Upper lobe of right lung (tissue), 1 donor: ENCODE measurements around the gene TUBE1. TPM values are rescaled to one million over a fixed set of nuclear protein-coding genes. Genes with fewer than 3 reads are reported as not detected.
"Not testable (repeated sequence)": the region's sequence is repeated elsewhere in the genome, so short reads cannot be mapped to it uniquely, and the experiment has no call there.

ENCODE experiments used
- ATAC-seq: fragments of 200-7000 bp; cut with Tn5 transposase; one replicate; pipeline ENCODE4 v1.9.1; 2020; ENCODE audit warnings: mild to moderate bottlenecking, moderate library complexity
- DNase-seq: peaks from one replicate; pipeline ENCODE4 v3.0.0-alpha.2; 2020
- H3K27ac ChIP-seq: fragments of 200-600 bp; one replicate; pipeline ENCODE4 v1.8.0; 2022
- H3K27me3 ChIP-seq: fragments of 200-600 bp; one replicate; pipeline ENCODE4 v1.8.0; 2022; ENCODE audit warnings: mild to moderate bottlenecking
- H3K36me3 ChIP-seq: fragments of 200-600 bp; one replicate; pipeline ENCODE4 v1.8.0; 2022
- H3K4me1 ChIP-seq: fragments of 200-600 bp; one replicate; pipeline ENCODE4 v1.8.0; 2022
- H3K4me3 ChIP-seq: fragments of 200-600 bp; one replicate; pipeline ENCODE4 v1.8.0; 2022; ENCODE audit warnings: mild to moderate bottlenecking
- H3K9me3 ChIP-seq: fragments of 200-600 bp; one replicate; pipeline ENCODE4 v1.8.0; 2022
- intact Hi-C: fragments of 100-400 bp; cut with DNase I; formaldehyde crosslinking; loops from one replicate; pipeline ENCODE4 v1.11.0; 2022
- total RNA-seq: library from RNA; stranded (reverse); fragmentation: NEBNext Ultra II Directional; extraction: Animal tissue kit (Norgen Biotek cat#: 25700); gene quantifications from one replicate; pipeline ENCODE4 v1.2.1, GENCODE V29; 2021
- TF ChIP-seq, protein P1 (sequence below): fragments of 200-600 bp; IDR thresholded peaks from one replicate; pipeline ENCODE4 v1.8.0; 2022; ENCODE audit warnings: antibody characterized with exemption
- donor health status: DM: no; HTN: yes; CAD: no; lungs with severe emphysema.

The TUBE1 gene
- total RNA-seq, 1 donor from 2014 or later: 18.4 TPM

DNA sequence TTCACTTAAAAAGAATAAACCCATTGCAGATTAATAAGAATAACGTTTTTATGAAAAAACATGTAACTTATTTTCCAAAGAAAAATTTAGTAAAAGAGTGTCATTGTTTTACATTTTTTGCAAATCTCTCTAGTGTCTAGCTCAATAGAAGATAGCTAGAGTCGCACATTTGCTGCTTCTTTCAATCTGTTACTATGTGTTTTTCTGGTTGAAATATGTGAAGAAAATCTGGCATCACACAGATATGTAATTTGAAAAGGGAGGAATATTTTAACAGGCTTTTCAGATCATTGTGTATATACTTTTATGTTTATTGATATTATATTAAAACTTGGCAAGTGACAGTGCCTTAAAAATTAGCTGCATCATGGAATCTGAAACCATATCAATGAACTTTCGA is 24.3 kb downstream of the TUBE1 start:
- intact Hi-C loops: no loop called here
- DNase-seq (no peak), ATAC-seq (no peak)
- Histone ChIP-seq H3K4me3 (no peak overlapping the region), H3K4me1 (no peaks in the 10 kb centered on the region), H3K27ac (no peak overlapping the region), H3K27me3 (no peaks in the 10 kb centered on the region), H3K9me3 (no peaks in the 10 kb centered on the region), H3K36me3 (no peaks in the 10 kb centered on the region)
- TF ChIP-seq, protein P1, sequence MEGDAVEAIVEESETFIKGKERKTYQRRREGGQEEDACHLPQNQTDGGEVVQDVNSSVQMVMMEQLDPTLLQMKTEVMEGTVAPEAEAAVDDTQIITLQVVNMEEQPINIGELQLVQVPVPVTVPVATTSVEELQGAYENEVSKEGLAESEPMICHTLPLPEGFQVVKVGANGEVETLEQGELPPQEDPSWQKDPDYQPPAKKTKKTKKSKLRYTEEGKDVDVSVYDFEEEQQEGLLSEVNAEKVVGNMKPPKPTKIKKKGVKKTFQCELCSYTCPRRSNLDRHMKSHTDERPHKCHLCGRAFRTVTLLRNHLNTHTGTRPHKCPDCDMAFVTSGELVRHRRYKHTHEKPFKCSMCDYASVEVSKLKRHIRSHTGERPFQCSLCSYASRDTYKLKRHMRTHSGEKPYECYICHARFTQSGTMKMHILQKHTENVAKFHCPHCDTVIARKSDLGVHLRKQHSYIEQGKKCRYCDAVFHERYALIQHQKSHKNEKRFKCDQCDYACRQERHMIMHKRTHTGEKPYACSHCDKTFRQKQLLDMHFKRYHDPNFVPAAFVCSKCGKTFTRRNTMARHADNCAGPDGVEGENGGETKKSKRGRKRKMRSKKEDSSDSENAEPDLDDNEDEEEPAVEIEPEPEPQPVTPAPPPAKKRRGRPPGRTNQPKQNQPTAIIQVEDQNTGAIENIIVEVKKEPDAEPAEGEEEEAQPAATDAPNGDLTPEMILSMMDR: no peak

DNA sequence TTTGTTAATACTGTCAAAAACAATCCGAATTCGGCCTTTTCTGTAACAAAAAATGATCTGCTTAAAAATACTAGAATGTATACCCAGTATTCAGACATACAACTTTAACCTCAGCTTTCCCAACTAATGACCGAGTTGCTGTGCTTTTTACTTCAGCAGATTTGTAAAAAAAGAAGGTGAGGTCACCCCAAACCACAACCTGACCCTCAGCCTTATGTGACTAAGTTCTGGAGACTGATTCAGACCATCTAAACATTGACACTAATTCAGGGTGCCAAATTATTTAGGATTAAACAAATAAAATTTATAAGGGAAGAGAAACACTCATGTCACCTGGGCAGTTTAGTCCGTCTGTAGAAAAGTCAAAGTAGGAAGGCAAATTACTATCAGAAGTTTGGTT is 25.7 kb downstream of the TUBE1 start:
- Histone ChIP-seq H3K9me3 (no peaks in the 10 kb centered on the region), H3K27ac (no peak overlapping the region), H3K4me3 (no peak overlapping the region), H3K4me1 (no peaks in the 10 kb centered on the region), H3K27me3 (no peaks in the 10 kb centered on the region), H3K36me3 (no peaks in the 10 kb centered on the region)
- DNase-seq (no peak), ATAC-seq (no peak)
- TF ChIP-seq, protein P1: no peak
- intact Hi-C loops: no loop called here

DNA sequence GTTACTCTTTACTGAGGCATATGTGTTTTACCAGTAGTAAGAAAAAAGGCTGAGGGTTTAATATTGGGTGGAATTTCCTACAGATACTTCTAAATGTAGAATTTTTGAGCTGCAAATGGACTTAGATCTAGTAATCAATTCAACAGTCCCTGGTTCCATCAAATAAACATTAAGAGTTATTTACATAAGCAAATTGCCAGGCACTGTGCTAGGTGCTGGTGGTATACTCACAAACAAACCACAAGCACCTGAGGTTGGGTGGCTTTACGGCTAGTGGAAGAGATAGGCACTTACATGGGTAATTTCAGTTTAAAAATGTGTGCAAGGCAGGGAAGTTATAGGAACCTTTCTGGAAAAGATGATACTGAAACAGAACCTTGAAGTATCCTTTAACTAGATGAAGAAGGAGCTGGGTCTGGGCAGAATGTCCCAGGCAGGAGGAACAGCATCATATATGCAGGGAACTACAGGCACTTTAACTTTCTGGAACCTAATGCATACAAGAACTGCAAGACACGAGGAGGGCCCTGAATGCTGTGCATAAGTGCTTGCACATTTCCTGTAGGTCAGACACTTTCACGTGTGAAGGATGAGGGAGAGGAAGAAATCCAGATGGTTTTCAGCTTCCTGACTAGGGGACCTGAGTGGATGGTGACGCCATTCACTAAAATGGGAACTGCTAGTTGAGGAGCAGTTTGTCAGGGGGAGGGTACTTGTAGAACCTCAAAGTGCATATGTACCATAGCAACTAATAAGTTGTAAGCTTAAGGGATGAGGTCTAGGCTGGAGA is 28.8 kb downstream of the TUBE1 start:
- no peak overlapping the region for H3K27ac ChIP-seq
- H3K4me1 ChIP-seq: no peaks in the 10 kb centered on the region
- ATAC-seq (no peak), DNase-seq (no peak)
- H3K27me3 ChIP-seq: no peaks in the 10 kb centered on the region
- TF ChIP-seq, protein P1: no peak
- H3K36me3 ChIP-seq: no peaks in the 10 kb centered on the region
- intact Hi-C loops: no loop called here
- no peak overlapping the region for H3K4me3 ChIP-seq
- H3K9me3 ChIP-seq: no peaks in the 10 kb centered on the region

DNA sequence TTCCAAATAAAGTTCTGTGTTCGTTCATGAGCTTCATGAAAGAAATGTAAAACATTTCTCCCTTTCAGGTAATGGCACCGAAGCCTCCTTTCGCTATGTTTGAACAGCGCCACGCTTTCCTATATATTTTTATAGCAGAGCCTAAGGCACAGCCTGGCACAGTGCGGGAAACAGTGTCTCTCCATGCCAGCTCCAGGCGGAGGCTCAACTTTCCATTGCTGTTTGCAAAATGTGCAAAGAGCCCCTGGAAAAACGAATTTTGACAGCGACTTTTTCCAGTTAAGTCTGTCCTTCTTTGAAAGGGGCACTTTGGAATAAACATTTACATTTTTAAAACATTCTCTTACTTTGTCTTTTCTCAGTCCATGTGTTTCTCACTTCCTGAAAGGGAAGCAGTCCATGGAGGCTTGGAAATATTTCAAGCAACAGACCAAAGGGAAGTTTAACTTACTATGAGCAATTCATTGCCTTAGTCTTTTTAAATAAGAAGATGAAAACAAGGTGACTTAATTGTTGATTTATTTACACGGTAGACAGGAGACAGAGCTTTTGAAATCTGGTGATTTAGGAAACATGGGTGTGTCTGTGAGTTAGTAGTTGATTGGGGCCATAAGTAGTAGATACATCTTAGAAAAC is 32.6 kb downstream of the TUBE1 start:
- H3K27ac ChIP-seq: no peak overlapping the region
- no peaks in the 10 kb centered on the region for H3K9me3 ChIP-seq
- TF ChIP-seq, protein P1: no peak
- no peak overlapping the region for H3K4me3 ChIP-seq
- no peak for DNase-seq
- H3K4me1 ChIP-seq: no peaks in the 10 kb centered on the region
- intact Hi-C loops: no loop called here
- H3K36me3 ChIP-seq: no peaks in the 10 kb centered on the region
- no peak for ATAC-seq
- no peaks in the 10 kb centered on the region for H3K27me3 ChIP-seq

DNA sequence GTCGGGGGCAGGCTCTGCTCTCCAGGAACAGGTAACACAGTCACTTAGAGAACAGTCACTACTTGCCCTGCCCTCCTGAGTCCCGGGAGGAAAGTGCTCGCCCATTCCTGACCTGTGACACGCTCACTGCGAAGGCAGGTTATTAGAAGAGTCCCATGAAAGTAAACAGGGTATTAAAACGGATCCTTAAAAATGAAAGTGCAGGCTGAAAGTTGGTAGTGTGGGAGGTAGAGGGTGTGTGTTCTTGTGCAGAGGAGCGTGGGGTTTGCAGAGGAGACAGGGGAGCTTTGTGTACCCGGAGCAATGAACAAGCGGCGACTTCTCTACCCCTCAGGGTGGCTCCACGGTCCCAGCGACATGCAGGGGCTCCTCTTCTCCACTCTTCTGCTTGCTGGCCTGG is 33.3 kb downstream of the TUBE1 start, which contains the start of gene CCN6:
CCN6 (plus strand) TSS at position 104 of the 400 bp plus-strand sequence; CDS start at position 358, 254 bp downstream.
- no peaks in the 10 kb centered on the region for H3K27me3 ChIP-seq
- DNase-seq (no peak), ATAC-seq (no peak)
- H3K27ac ChIP-seq: no peak within 1 kb of the TSS
- no peaks in the 10 kb centered on the region for H3K9me3 ChIP-seq
- TF ChIP-seq, protein P1: no peak
- no peak within 1 kb of the TSS for H3K4me3 ChIP-seq
- no peaks in the 10 kb centered on the region for H3K4me1 ChIP-seq
- H3K36me3 ChIP-seq: no peaks in the 10 kb centered on the region
- intact Hi-C loops: no loop called here

DNA sequence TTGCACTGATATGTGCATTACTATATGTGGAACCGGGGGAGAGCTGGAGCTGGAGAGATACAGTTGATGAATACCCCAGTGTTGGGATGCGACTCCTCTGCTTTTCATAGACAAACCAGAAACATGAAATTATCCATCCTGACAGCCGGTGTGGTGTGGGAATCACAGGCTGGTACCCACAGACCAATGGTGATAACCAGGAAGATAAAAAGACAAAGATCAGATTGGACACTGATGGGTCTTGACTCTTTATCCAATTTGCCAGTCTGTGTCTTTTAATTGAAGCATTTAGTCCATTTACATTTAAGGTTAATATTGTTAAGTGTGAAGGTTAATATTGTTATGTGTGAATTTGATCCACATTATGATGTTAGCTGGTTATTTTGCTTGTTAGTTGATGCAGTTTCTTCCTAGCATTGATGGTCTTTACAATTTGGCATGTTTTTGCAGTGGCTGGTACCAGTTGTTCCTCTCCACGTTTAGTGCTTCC is 36.0 kb downstream of the TUBE1 start:
- H3K9me3 ChIP-seq, intact Hi-C loops, DNase-seq, H3K36me3 ChIP-seq, H3K4me1 ChIP-seq, H3K27ac ChIP-seq, ATAC-seq, H3K27me3 ChIP-seq, H3K4me3 ChIP-seq: not testable (repeated sequence)
